Left cardiac atrium (tissue), 2 donors: Measurements from ENCODE around the gene SUPT6H. TPM values are rescaled to one million over a fixed set of nuclear protein-coding genes. Genes with fewer than 3 reads are reported as not detected.

ENCODE experiments used
- total RNA-seq, 2 donors: library from RNA; stranded (reverse); fragmentation: NEBNext Ultra II Directional; extraction: Animal tissue kit (Norgen Biotek cat#: 25700); gene quantifications; one replicate each; pipeline ENCODE4 v1.2.1, GENCODE V29; 2021
- donor health status: DM: no; HTN: yes; CAD: no; lungs with severe emphysema.
- donor health status: DM: yes; HTN: yes; CAD: no.

The SUPT6H gene
- total RNA-seq, 2 donors from 2014 or later: 35.6 to 47.2 TPM

Other genes with a start within 250 kb of the SUPT6H start
- gene SLC13A2, start 188.6 kb upstream of the SUPT6H start, total RNA-seq: not detected
- gene FOXN1, start 155.9 kb upstream of the SUPT6H start, total RNA-seq: not detected
- gene UNC119, start 109.6 kb upstream of the SUPT6H start, total RNA-seq: 10 to 100 TPM; 13.6 to 23.6 TPM
- gene PIGS, start 90.7 kb upstream of the SUPT6H start, total RNA-seq: 10 to 100 TPM; 39.9 to 41.4 TPM
- 100 to 1,000 TPM; 138 to 164 TPM for gene ALDOC, start 85.3 kb upstream of the SUPT6H start, total RNA-seq
- 1 to 10 TPM in 1 of 2 donors, under 1 TPM in 1; 0.97 to 2.7 TPM for gene SPAG5, start 63.2 kb upstream of the SUPT6H start, total RNA-seq
- 1 to 10 TPM; 4.4 to 5.8 TPM for gene RSKR, start 48.0 kb upstream of the SUPT6H start, total RNA-seq
- gene BLTP2, start 17.0 kb upstream of the SUPT6H start, total RNA-seq: 10 to 100 TPM; 83.6 to 93.3 TPM
- gene SDF2, start 299 bp upstream of the SUPT6H start, total RNA-seq: 10 to 100 TPM; 32.9 to 33.7 TPM
- 1 to 10 TPM in 1 of 2 donors, under 1 TPM in 1; 0.97 to 1.6 TPM for gene PROCA1, start 49.7 kb downstream of the SUPT6H start, total RNA-seq
- gene RAB34, start 55.7 kb downstream of the SUPT6H start, total RNA-seq: 10 to 100 TPM; 37.2 to 53.8 TPM
- 100 to 1,000 TPM; 894 to 914 TPM for gene RPL23A, start 57.8 kb downstream of the SUPT6H start, total RNA-seq
- gene TLCD1, start 64.0 kb downstream of the SUPT6H start, total RNA-seq: 1 to 10 TPM; 3.5 to 3.7 TPM
- 1 to 10 TPM in 1 of 2 donors, under 1 TPM in 1; 0.85 to 1.3 TPM for gene NEK8, start 66.6 kb downstream of the SUPT6H start, total RNA-seq
- 1 to 10 TPM; 6.6 to 9.8 TPM for gene TRAF4, start 81.8 kb downstream of the SUPT6H start, total RNA-seq
- 10 to 100 TPM; 15.7 to 18.8 TPM for gene FAM222B, start 180.6 kb downstream of the SUPT6H start, total RNA-seq
- 10 to 100 TPM; 29.0 to 30.2 TPM for gene ERAL1, start 192.8 kb downstream of the SUPT6H start, total RNA-seq
- 100 to 1,000 TPM in 1 of 2 donors, 10 to 100 TPM in 1; 89.9 to 107 TPM for gene FLOT2, start 235.5 kb downstream of the SUPT6H start, total RNA-seq
- gene DHRS13, start 240.9 kb downstream of the SUPT6H start, total RNA-seq: 1 to 10 TPM; 2.8 to 3.7 TPM